GM10248 (cell line): ENCODE results near the gene KLK4.

Experiments used
- CTCF ChIA-PET: fragments of 300-600 bp; sonication (Branson Sonifier 250); formaldehyde crosslinking; extraction: SDS; loops from one replicate; lab custom pipeline; 2021; ENCODE audit warnings: antibody characterized with exemption; lab: Yijun Ruan, JAX
- POLR2A ChIA-PET: fragments of 350-650 bp; sonication (Branson Sonifier 250); formaldehyde crosslinking; extraction: SDS; loops from one replicate; lab custom pipeline; 2020; ENCODE audit warnings: antibody characterized with exemption; lab: Yijun Ruan, JAX
- DNase-seq: peaks from one replicate; pipeline ENCODE4 v3.0.0; 2012; ENCODE audit errors: extremely low spot score
- CTCF ChIP-seq: IDR thresholded peaks from 2 replicates; pipeline ENCODE4 v1.5.1; 2012; ENCODE audit warnings: mild to moderate bottlenecking, low read depth; ENCODE audit errors: extremely low read depth, missing control alignments, control extremely low read depth

KLK4 gene

GRCh38 chr19:50869479-50869878, 41.7 kb downstream of the KLK4 start:
- ChIA-PET POLR2A (no interaction called here), CTCF (interaction anchor here (1.3 kb wide), 1 partner anchor 52 kb away, joined by 3 read pairs; no protein-coding TSS in a partner anchor)
- TF ChIP-seq CTCF, result no peak
- DNase-seq, result no peak

- ChIA-PET CTCF (interaction anchor here (2.5 kb wide), 1 partner anchor 16 kb away, joined by 6 read pairs; no protein-coding TSS in a partner anchor), POLR2A (no interaction called here)
- no peak for TF ChIP-seq CTCF
- DNase-seq, result no peak
Measured at GRCh38 chr19:50861496-50862286, 49.5 kb downstream of the KLK4 start.

GRCh38 chr19:50861010-50861409, 50.2 kb downstream of the KLK4 start:
- DNase-seq, result no peak
- no peak for TF ChIP-seq CTCF
- ChIA-PET POLR2A (no interaction called here), CTCF (interaction anchor here (1.4 kb wide), 1 partner anchor 61 kb away, joined by 5 read pairs; no protein-coding TSS in a partner anchor)

- ChIA-PET POLR2A (no interaction called here), CTCF (interaction anchor here (1.4 kb wide), 1 partner anchor 62 kb away, joined by 5 read pairs; no protein-coding TSS in a partner anchor)
- DNase-seq, result no peak
- no peak for TF ChIP-seq CTCF
Measured at GRCh38 chr19:50859849-50860248, 51.3 kb downstream of the KLK4 start.

GRCh38 chr19:50858886-50859285, 52.3 kb downstream of the KLK4 start:
- no peak for DNase-seq
- TF ChIP-seq CTCF, result no peak
- POLR2A ChIA-PET, result no interaction called here
- CTCF ChIA-PET, result no interaction called here

DNA sequence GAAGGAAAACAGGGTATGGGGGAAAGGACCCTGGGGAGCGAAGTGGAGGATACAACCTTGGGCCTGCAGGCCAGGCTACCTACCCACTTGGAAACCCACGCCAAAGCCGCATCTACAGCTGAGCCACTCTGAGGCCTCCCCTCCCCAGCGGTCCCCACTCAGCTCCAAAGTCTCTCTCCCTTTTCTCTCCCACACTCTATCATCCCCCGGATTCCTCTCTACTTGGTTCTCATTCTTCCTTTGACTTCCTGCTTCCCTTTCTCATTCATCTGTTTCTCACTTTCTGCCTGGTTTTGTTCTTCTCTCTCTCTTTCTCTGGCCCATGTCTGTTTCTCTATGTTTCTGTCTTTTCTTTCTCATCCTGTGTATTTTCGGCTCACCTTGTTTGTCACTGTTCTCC, 53.8 kb downstream of the KLK4 start:
- POLR2A ChIA-PET, result no interaction called here
- DNase-seq, result no peak
- TF ChIP-seq CTCF, result no peak
- CTCF ChIA-PET, result no interaction called here
